ENCODE data around the gene CCDC92B.

Gene CCDC92B

DNA sequence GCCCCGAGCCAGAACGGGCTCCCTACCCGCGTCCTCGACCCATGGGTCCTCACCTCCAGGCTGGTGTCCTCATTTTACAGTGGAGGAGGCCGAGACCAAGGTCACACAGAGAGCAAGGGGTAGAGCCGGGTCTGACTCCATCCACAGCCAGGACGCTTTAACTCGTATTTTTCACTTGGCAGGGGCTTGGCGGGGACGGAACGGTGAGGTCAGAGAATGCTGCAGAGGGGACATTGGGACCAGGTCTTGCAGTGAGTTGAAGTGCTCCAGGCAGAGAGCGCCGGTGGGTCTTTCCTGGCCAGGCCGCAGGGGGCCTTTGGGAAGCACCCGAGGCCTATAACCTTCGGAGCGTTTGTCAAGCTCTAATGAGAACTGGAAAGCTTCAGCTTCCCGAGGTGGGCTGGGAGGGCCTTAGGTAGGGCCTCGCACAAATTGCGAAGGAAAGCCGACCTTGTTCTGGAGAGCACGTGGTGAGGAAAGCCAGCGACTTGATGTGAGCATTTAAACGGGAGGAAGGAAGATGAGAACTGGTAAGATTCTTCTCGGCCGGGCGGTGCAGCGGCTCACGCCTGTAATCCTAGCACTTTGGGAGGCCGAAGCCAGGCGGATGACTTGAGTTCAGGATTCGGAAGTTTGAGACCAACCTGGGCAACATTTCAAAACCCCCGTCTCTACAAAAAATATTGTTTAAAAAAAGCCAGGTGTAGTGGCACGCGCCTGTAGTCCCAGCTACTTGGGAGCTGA is 37.0 kb downstream of the CCDC92B start:
- Histone ChIP-seq H3K9me3 (ENCODE audit: control insufficient read depth, low read length) (no peaks in the 10 kb centered on the region), H3K36me3 (ENCODE audit: control insufficient read depth, insufficient read depth, low read length) (no peaks in the 10 kb centered on the region), H3K9ac (ENCODE audit: low read length) (peak overlapping the region; percentile 92), H3K27me3 (ENCODE audit: control insufficient read depth, insufficient read depth, low read length) (no peaks in the 10 kb centered on the region), H3K4me3 (ENCODE audit: low read length) (peak overlapping the region; percentile 80), H3K4me1 (ENCODE audit: control insufficient read depth, insufficient read depth, low read length) (peaks cover 48% of the 10 kb centered on the region)

GRCh38 chr17:2711608-2712299 is 37.7 kb downstream of the CCDC92B start, which contains the start of gene CLUH:
TSS of gene CLUH (minus strand) at chr17:2711764. CDS start at chr17:2711661, 103 bp downstream.
- no peaks in the 10 kb centered on the region for H3K36me3 ChIP-seq (ENCODE audit: control insufficient read depth, insufficient read depth, low read length)
- H3K9ac ChIP-seq (ENCODE audit: low read length) = peak within 1 kb of the TSS; percentile 92
- peaks cover 49% of the 10 kb centered on the region for H3K4me1 ChIP-seq (ENCODE audit: control insufficient read depth, insufficient read depth, low read length)
- H3K27me3 ChIP-seq (ENCODE audit: control insufficient read depth, insufficient read depth, low read length) = no peaks in the 10 kb centered on the region
- peak within 1 kb of the TSS; percentile 80 for H3K4me3 ChIP-seq (ENCODE audit: low read length)
- no peaks in the 10 kb centered on the region for H3K9me3 ChIP-seq (ENCODE audit: control insufficient read depth, low read length)

GRCh38 chr17:2710803-2711607 is 38.4 kb downstream of the CCDC92B start:
- Histone ChIP-seq H3K4me1 (ENCODE audit: control insufficient read depth, insufficient read depth, low read length) (peaks cover 49% of the 10 kb centered on the region), H3K9ac (ENCODE audit: low read length) (peak overlapping the region; percentile 57), H3K36me3 (ENCODE audit: control insufficient read depth, insufficient read depth, low read length) (no peaks in the 10 kb centered on the region), H3K4me3 (ENCODE audit: low read length) (peak overlapping the region; percentile 10), H3K27me3 (ENCODE audit: control insufficient read depth, insufficient read depth, low read length) (no peaks in the 10 kb centered on the region), H3K9me3 (ENCODE audit: control insufficient read depth, low read length) (no peaks in the 10 kb centered on the region)

- no peaks in the 10 kb centered on the region for H3K27me3 ChIP-seq (ENCODE audit: control insufficient read depth, insufficient read depth, low read length)
- H3K36me3 ChIP-seq (ENCODE audit: control insufficient read depth, insufficient read depth, low read length) = no peaks in the 10 kb centered on the region
- H3K4me3 ChIP-seq (ENCODE audit: low read length) = peak overlapping the region; percentile 10
- H3K9ac ChIP-seq (ENCODE audit: low read length) = peak overlapping the region; percentile 57
- peaks cover 49% of the 10 kb centered on the region for H3K4me1 ChIP-seq (ENCODE audit: control insufficient read depth, insufficient read depth, low read length)
- no peaks in the 10 kb centered on the region for H3K9me3 ChIP-seq (ENCODE audit: control insufficient read depth, low read length)
Observed at GRCh38 chr17:2710071-2710802, 39.2 kb downstream of the CCDC92B start.

DNA sequence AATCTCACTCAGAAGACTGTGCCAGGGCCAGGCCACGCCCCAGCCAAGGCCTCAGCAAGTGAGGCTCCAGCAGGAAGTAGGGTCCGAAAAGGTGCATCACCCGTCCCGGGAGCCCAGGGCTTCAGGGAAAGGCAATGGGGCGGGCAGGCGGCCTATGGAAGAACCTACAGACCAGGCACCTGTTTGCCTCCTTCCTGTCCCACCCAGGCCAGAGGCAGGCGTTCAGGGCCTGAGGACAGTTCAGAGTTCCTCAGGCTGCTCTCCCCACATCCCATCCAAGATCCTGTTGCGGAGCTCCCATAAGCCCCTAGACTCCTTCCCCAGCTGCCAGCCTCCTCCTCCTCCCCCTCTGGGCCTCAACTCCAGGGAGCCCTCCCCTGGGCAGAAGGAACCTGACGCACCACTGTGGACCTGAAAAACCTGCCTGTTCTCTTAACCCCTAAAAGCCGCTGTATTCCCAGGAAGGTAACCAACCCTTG is 40.2 kb downstream of the CCDC92B start:
- Histone ChIP-seq H3K9ac (ENCODE audit: low read length) (peak overlapping the region; percentile 57), H3K4me1 (ENCODE audit: control insufficient read depth, insufficient read depth, low read length) (peaks cover 49% of the 10 kb centered on the region), H3K4me3 (ENCODE audit: low read length) (no peak overlapping the region)

GRCh38 chr17:2708585-2709182 is 40.8 kb downstream of the CCDC92B start:
- H3K9me3 ChIP-seq (ENCODE audit: control insufficient read depth, low read length) = no peaks in the 10 kb centered on the region
- H3K27me3 ChIP-seq (ENCODE audit: control insufficient read depth, insufficient read depth, low read length) = no peaks in the 10 kb centered on the region
- peaks cover 5% of the 10 kb centered on the region for H3K36me3 ChIP-seq (ENCODE audit: control insufficient read depth, insufficient read depth, low read length)
- no peak overlapping the region for H3K4me3 ChIP-seq (ENCODE audit: low read length)
- peak overlapping the region; percentile 57 for H3K9ac ChIP-seq (ENCODE audit: low read length)
- H3K4me1 ChIP-seq (ENCODE audit: control insufficient read depth, insufficient read depth, low read length) = peaks cover 49% of the 10 kb centered on the region

More for the DNA sequence above, 40.2 kb downstream of the CCDC92B start:
- Histone ChIP-seq H3K27me3 (ENCODE audit: control insufficient read depth, insufficient read depth, low read length) (no peaks in the 10 kb centered on the region), H3K9me3 (ENCODE audit: control insufficient read depth, low read length) (no peaks in the 10 kb centered on the region), H3K36me3 (ENCODE audit: control insufficient read depth, insufficient read depth, low read length) (no peaks in the 10 kb centered on the region)

- peaks cover 5% of the 10 kb centered on the region for H3K36me3 ChIP-seq (ENCODE audit: control insufficient read depth, insufficient read depth, low read length)
- H3K9me3 ChIP-seq (ENCODE audit: control insufficient read depth, low read length) = no peaks in the 10 kb centered on the region
- H3K27me3 ChIP-seq (ENCODE audit: control insufficient read depth, insufficient read depth, low read length) = no peaks in the 10 kb centered on the region
- H3K4me3 ChIP-seq (ENCODE audit: low read length) = no peak overlapping the region
- H3K4me1 ChIP-seq (ENCODE audit: control insufficient read depth, insufficient read depth, low read length) = peaks cover 49% of the 10 kb centered on the region
- H3K9ac ChIP-seq (ENCODE audit: low read length) = peak overlapping the region; percentile 30
Observed at GRCh38 chr17:2707721-2708584, 41.5 kb downstream of the CCDC92B start.

DNA sequence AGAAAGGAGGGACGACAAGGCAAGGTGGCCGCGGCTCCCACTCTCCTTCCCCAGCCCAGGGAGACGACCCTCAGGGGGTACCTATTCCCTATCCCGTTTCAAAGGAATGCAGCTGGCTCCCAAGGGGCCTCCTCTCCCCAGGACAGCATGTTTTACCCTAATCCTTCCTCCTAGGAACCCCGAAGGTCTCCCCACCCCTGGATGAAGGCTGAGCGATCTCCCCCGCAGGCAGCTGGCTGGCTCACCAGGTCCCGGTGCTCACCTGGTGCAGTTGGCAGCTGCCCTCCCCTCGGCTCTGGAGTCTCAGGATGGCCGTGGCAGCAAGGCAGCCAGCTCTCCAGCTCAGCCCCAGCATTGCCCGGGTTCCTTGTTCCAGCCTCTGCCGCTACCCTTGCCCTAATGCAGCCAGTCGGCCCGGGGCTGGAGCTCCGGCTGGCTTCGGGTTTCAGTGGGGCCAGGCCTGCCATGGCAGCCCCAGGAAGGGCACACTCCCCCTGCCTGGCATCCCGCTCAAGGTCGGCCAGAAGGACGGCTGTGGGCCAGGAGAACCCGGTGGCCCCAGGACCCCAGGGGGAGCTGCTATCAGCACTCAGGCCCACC is 42.4 kb downstream of the CCDC92B start:
- H3K9me3 ChIP-seq (ENCODE audit: control insufficient read depth, low read length) = no peaks in the 10 kb centered on the region
- H3K9ac ChIP-seq (ENCODE audit: low read length) = no peak overlapping the region
- no peaks in the 10 kb centered on the region for H3K27me3 ChIP-seq (ENCODE audit: control insufficient read depth, insufficient read depth, low read length)
- H3K4me1 ChIP-seq (ENCODE audit: control insufficient read depth, insufficient read depth, low read length) = peaks cover 40% of the 10 kb centered on the region
- no peak overlapping the region for H3K4me3 ChIP-seq (ENCODE audit: low read length)
- H3K36me3 ChIP-seq (ENCODE audit: control insufficient read depth, insufficient read depth, low read length) = peaks cover 5% of the 10 kb centered on the region

GRCh38 chr17:2705888-2706795 is 43.3 kb downstream of the CCDC92B start:
- Histone ChIP-seq H3K4me1 (ENCODE audit: control insufficient read depth, insufficient read depth, low read length) (peaks cover 37% of the 10 kb centered on the region), H3K9me3 (ENCODE audit: control insufficient read depth, low read length) (no peaks in the 10 kb centered on the region), H3K9ac (ENCODE audit: low read length) (no peak overlapping the region), H3K27me3 (ENCODE audit: control insufficient read depth, insufficient read depth, low read length) (no peaks in the 10 kb centered on the region), H3K36me3 (ENCODE audit: control insufficient read depth, insufficient read depth, low read length) (peaks cover 5% of the 10 kb centered on the region), H3K4me3 (ENCODE audit: low read length) (no peak overlapping the region)
